HG03354 (cell line): Measurements from ENCODE around the gene NPR3.
"Not testable (repeated sequence)": the region's sequence is repeated elsewhere in the genome, so short reads cannot be mapped to it uniquely, and the experiment has no call there.

Source experiments
- ATAC-seq: cut with Tn5 transposase; IDR thresholded peaks from one replicate; pipeline ENCODE4 v1.9.1; 2021; ENCODE audit warnings: mild to moderate bottlenecking; ENCODE audit not compliant: unreplicated experiment, poor library complexity, severe bottlenecking

Gene NPR3

DNA sequence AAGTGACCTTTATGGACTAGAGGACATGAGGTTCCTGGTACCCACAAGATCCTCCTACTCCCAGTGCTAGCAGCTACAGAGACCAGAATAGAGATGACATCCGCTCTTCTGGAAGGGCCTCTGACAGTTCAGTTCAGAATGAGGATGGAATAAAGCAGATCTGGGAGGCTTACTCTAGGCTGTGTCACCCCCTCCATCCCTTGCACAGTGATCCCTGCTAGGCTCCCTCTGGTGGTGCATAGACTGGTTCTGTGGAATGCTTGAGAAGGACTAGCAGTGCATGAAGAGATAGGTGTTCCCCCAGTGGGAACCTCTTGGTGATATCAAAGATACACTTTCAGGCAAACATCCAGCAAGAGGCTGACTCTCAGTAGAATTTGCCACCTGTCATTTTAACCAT is 83.0 kb downstream of the NPR3 start:
- no peak for ATAC-seq

GRCh38 chr5:32802764-32803163 is 91.6 kb downstream of the NPR3 start:
- ATAC-seq: no peak

- no peak for ATAC-seq
Observed at GRCh38 chr5:32803656-32804055, 92.5 kb downstream of the NPR3 start.

GRCh38 chr5:32805462-32805861 is 94.3 kb downstream of the NPR3 start:
- ATAC-seq: not testable (repeated sequence)

DNA sequence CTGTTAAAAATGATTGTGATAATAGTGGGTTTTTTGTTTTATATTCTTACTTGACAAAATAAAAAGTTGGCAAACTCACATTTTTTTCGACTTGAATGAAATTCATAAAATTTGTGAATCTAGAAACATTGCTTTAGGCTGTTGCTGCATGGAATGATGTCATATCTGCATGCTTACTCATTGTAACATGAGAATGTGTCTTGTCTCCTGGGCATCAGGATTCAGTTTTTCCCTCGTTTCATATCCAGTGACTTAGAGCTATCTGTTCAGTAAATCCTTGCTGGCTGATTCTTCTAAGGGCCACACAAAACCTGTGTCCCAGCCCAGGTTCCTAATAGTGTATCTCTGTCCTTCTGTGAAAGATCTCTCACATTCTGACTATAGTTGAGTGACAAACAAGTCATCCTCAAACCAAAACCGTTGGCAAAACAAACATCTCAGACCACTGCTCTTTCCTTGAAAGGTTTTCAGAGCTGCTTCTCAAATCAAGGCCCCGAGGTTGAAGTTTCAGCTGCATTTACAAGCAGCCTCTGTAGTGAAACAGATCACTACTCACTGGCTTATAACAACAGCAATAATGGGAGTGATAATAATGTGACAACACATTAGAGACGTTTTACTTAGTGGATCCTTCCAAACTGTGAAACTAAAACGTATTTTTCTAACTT is 95.0 kb downstream of the NPR3 start:
- no peak for ATAC-seq

DNA sequence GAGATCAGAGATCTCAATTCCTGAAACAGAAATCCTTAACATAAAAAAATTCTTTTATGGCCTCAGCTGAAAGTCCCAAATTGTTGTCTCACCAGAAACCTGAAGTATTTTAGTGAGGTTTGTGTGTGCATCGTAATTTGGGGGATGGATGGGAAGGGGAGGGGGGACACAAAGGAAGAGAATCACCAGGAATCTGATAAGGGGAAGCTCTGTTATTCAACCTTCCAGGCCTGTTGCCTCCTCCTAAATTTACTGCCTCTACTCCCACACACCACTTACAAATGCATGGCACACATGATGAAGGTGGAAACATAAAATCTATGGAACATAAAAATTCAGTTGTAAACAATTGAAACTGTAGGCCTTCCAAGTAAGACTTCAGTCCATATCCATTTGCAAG is 97.7 kb downstream of the NPR3 start:
- no peak for ATAC-seq

DNA sequence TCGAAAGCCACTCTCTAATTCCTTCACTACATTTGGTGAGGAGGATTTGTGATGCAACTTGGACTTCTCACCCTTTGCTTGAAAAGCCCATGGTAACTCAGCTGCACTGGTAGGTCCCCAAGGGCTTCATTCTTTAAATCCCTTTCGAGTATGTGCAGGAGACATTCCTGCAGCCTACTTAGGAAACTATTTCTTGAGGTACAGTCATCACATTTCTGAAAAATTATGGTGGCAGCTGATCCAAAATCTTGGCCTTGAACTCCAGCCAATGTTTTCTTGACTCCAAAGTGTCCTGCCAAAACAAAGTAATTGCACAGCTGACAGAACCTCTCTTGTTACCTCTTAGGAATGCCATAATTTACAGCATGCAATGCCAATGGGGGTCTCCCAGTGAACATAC is 99.7 kb downstream of the NPR3 start:
- no peak for ATAC-seq

GRCh38 chr5:32812399-32812798 is 101.3 kb downstream of the NPR3 start:
- no peak for ATAC-seq

GRCh38 chr5:32814141-32814540 is 103.0 kb downstream of the NPR3 start:
- ATAC-seq: no peak

GRCh38 chr5:32814620-32815019 is 103.5 kb downstream of the NPR3 start:
- ATAC-seq: no peak

DNA sequence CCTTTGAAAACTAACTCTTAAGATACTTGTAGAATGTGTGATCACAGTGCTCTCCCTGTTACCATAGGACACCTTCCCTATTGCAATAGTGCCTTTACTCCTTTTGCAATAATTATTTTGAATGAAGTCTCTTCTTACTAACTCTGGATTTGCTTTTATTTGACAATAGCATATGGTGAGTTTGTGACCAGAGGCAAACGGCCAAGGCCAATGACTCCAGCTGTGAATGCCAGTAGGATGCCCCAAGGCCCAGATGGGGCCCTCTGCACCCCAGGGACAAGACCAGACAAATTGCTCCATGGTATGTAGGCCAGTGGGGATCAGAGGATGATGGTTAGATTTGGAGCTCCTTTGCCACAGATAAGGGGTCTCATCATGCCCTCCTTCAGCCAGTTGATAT is 116.9 kb downstream of the NPR3 start:
- ATAC-seq: no peak

- no peak for ATAC-seq
Observed at GRCh38 chr5:32828492-32828891, 117.4 kb downstream of the NPR3 start.

- ATAC-seq: no peak
Observed at GRCh38 chr5:32831624-32832023, 120.5 kb downstream of the NPR3 start.

GRCh38 chr5:32833127-32833526 is 122.0 kb downstream of the NPR3 start:
- no peak for ATAC-seq

GRCh38 chr5:32833663-32834062 is 122.5 kb downstream of the NPR3 start:
- ATAC-seq: no peak

GRCh38 chr5:32834251-32834650 is 123.1 kb downstream of the NPR3 start:
- no peak for ATAC-seq

DNA sequence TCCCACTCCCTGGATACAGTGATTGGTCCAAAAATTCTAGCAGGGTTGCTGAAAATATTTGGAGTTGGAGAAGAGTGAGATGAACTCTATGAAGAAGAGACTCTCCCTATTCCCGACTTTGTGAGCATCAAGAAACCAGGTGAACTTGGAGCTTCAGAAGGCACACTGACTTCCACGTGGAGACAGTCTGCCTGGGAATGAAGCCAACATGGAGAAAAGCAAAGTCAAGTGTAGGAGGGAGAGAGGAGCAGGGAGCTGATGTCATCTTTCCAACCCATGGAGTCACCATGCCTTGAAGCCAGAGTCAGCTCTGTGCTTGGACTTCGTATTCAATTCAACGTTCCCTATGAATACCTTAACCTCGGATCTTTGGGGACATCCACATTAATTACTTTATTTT is 125.1 kb downstream of the NPR3 start:
- no peak for ATAC-seq

DNA sequence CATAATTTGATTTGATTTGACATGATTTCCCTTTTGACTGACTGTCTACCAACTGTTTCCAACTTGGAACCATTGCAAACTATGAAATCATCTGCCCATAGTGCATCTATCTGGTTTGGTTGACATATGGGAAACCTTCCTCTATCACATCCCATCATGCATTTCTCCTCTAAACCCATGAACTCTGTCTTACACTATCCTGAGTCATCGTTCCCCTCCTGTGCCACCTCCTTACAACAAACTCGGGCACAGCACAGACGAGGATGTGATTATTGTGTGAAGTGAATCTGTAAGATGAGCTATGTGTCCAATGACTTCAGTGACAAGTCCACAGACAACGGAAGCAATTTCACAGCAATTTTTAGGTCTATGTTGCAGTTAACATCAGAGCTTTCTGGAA is 126.1 kb downstream of the NPR3 start:
- ATAC-seq: no peak

GRCh38 chr5:32839106-32839505 is 128.0 kb downstream of the NPR3 start:
- ATAC-seq: no peak

- ATAC-seq: no peak
Observed at GRCh38 chr5:32840606-32841005, 129.5 kb downstream of the NPR3 start.
